ENCODE measurements around the gene PCDHA1. TPM values are rescaled to one million over a fixed set of nuclear protein-coding genes. Genes with fewer than 3 reads are reported as not detected.
A peak's percentile ranks its signal among the peaks of the same experiment; 100 is the strongest.

PCDHA1 gene
- total and polyA plus RNA-seq, 4 donors = not detected

DNA sequence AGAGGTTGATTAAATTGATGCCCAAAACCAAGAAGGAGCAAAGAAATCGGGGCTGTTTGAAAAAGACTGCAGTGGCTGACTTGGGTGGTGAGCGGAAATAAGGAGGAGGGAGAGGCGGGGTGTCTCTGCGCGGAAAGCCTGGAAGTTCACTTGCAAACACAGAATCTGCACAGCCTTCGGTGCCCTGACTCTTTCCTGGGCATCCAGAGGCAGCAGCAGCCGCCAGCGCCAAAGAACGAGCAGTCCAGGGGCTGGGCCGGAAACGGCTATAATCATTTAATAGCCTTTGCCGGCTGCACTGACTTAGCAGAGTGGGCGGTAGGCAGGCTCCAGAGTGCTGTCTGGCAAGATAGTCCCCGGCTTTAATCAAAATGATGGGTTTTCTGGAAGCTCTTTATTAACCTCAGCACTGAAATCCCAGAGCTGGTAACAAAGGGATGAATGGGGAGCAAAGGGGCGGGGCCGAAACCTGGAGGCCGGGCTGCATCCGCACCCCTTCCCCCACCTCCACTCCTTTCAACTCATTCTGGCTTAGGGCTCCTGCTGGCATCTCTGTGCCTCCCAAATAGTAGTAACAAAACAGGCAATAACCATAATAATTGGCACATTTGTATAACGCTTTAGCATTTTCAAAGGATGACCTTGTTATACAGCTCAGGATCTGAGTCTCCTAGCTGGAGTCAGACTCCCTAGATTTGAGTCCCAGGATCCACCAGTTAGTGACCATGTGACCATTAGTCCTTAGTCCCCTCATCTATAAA lies 216.1 kb downstream of the PCDHA1 start:
- intact Hi-C loops (cut with DNase I) = no loop called here
- peak in 1 of 2 donors; percentile 49 for DNase-seq
- no peak overlapping the region for H3K27ac ChIP-seq (ENCODE audit: low read depth in 1 of 2, low read length in 2 of 2)
- 2 to 3% methylated on average over 19 of the region's 19 CpGs for WGBS, 2 donors
- no peaks in the 10 kb centered on the region for H3K27me3 ChIP-seq (ENCODE audit: control insufficient read depth in 1 of 2, insufficient read depth in 2 of 2, low read length in 1 of 2)
- peak; percentile 38 for ATAC-seq (ENCODE audit: low FRiP score)
- H3K4me3 ChIP-seq (ENCODE audit: low read length in 2 of 2) = peak overlapping the region in 1 of 2 donors; percentile 37
- no peaks in the 10 kb centered on the region for H3K9me3 ChIP-seq (ENCODE audit: control insufficient read depth, low read length)
- no peaks in the 10 kb centered on the region for H3K4me1 ChIP-seq (ENCODE audit: control insufficient read depth in 1 of 2, insufficient read depth in 2 of 2, low read length in 2 of 2)
- no peaks in the 10 kb centered on the region for H3K36me3 ChIP-seq (ENCODE audit: control insufficient read depth in 1 of 2, insufficient read depth in 2 of 2, low read length in 1 of 2)

DNA sequence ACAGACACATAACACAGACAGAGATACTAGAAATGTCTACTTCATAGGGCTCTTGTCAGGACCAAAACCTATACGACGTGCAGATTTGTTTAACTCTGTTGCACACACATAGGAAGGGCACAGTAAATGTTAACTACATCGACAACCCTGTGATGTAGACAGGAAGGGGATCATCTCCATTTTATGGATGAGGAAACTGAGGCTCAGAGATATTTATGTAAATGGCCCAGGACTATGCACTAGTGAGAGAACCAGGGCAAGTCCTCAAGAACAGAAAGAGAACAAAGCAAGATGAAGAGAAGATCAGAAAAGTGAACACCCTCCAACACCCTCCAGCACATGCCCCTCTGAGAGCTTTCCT lies 216.6 kb downstream of the PCDHA1 start:
- Histone ChIP-seq H3K4me3 (ENCODE audit: low read length in 2 of 2) (no peak overlapping the region), H3K4me1 (ENCODE audit: control insufficient read depth in 1 of 2, insufficient read depth in 2 of 2, low read length in 2 of 2) (no peaks in the 10 kb centered on the region), H3K27me3 (ENCODE audit: control insufficient read depth in 1 of 2, insufficient read depth in 2 of 2, low read length in 1 of 2) (no peaks in the 10 kb centered on the region), H3K27ac (ENCODE audit: low read depth in 1 of 2, low read length in 2 of 2) (no peak overlapping the region), H3K36me3 (ENCODE audit: control insufficient read depth in 1 of 2, insufficient read depth in 2 of 2, low read length in 1 of 2) (no peaks in the 10 kb centered on the region), H3K9me3 (ENCODE audit: control insufficient read depth, low read length) (no peaks in the 10 kb centered on the region)
- intact Hi-C loops (cut with DNase I) = no loop called here
- no peak for ATAC-seq (ENCODE audit: low FRiP score)
- WGBS, 2 donors = 49 to 50% methylated on average over 3 of the region's 3 CpGs
- DNase-seq = no peak

DNA sequence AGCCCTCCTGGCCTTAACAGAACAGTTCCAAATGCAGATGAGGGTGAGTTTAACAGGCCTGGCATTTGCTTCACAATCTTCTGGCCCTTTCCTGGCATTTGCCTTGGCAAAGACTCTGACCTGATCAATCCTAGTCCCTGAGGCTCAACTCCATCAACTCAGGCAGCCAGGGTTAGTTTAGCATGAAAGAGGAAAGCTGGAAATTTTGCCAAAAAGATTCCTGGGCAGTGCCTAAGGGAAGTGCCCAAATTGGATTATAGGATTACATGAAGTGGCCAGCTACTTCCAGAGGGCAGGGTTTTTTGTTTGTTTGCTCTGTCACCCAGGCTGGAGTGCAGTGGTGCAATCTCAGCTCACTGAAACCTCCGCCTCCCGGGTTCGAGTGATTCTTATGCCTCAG lies 217.1 kb downstream of the PCDHA1 start:
- intact Hi-C loops (cut with DNase I) = no loop called here
- DNase-seq (no peak), ATAC-seq (ENCODE audit: low FRiP score) (no peak)
- Histone ChIP-seq H3K4me3 (ENCODE audit: low read length in 2 of 2) (no peak overlapping the region), H3K27ac (ENCODE audit: low read depth in 1 of 2, low read length in 2 of 2) (no peak overlapping the region), H3K4me1 (ENCODE audit: control insufficient read depth in 1 of 2, insufficient read depth in 2 of 2, low read length in 2 of 2) (no peaks in the 10 kb centered on the region), H3K9me3 (ENCODE audit: control insufficient read depth, low read length) (no peaks in the 10 kb centered on the region), H3K36me3 (ENCODE audit: control insufficient read depth in 1 of 2, insufficient read depth in 2 of 2, low read length in 1 of 2) (no peaks in the 10 kb centered on the region), H3K27me3 (ENCODE audit: control insufficient read depth in 1 of 2, insufficient read depth in 2 of 2, low read length in 1 of 2) (no peaks in the 10 kb centered on the region)
- WGBS, 2 donors = 93 to 98% methylated on average over 3 of the region's 3 CpGs

DNA sequence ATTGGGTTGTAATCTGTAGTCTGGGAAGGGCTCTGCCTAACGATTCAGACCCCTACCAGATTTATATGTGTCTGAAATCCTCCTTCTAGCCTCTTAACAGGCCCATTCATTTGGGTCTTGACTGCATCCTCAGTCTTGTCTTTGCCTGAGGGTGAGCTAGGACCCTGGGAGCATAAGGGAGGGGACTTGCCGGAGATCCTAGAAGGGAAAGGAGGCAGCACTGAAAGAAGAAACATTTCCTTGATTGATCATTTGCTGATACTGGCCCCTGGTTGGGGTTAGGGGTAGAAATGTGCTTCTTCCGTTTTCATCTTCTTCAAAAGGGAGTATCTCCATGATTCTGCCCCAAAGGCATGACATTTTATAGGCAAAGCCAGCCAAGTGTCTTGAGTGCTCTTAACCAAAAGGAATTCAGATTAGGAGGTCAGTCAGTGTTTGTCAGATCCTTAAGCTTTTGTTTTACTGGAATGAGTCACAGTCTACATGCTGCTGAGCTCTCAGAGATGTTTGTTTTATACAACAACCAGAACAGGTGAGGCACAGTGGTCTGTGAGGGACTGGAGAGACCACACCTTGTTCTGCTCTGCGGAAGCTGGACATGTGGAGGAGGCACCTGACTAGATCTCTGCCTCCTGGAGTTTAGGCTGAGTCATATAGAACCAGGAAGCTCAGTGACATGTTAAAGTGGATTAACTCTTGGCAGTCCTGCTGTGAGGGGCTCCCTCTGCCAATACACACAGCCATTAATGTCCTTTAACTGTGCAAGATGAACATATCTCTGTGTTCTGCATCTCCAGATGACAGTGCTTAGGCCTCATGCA lies 218.1 kb downstream of the PCDHA1 start:
- Histone ChIP-seq H3K4me3 (ENCODE audit: low read length in 2 of 2) (no peak overlapping the region), H3K36me3 (ENCODE audit: control insufficient read depth in 1 of 2, insufficient read depth in 2 of 2, low read length in 1 of 2) (no peaks in the 10 kb centered on the region), H3K9me3 (ENCODE audit: control insufficient read depth, low read length) (no peaks in the 10 kb centered on the region), H3K27ac (ENCODE audit: low read depth in 1 of 2, low read length in 2 of 2) (no peak overlapping the region), H3K4me1 (ENCODE audit: control insufficient read depth in 1 of 2, insufficient read depth in 2 of 2, low read length in 2 of 2) (no peaks in the 10 kb centered on the region), H3K27me3 (ENCODE audit: control insufficient read depth in 1 of 2, insufficient read depth in 2 of 2, low read length in 1 of 2) (no peaks in the 10 kb centered on the region)
- WGBS, 2 donors = 26 to 46% methylated on average over 4 of the region's 4 CpGs
- intact Hi-C loops (cut with DNase I) = no loop called here
- DNase-seq (no peak), ATAC-seq (ENCODE audit: low FRiP score) (no peak)

DNA sequence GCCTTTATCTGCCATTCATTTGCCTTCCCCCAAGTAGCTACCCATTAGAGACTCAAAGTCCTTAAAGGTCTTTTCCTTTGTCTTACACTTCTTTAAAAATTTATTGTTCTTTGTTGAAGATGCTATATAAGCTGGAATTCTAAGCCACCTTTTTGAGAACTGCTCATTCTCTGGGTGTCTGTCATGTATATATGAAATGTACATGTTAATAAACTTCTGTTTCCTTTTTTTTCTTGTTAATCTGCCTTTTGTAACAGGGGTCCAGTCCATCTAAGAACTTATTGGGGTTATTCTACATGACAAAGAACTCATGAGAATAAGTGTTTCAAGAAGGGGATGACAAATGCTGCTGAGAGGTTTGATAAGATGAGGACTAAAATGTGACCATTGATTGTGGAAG lies 221.9 kb downstream of the PCDHA1 start:
- Histone ChIP-seq H3K36me3 (ENCODE audit: control insufficient read depth in 1 of 2, insufficient read depth in 2 of 2, low read length in 1 of 2) (no peaks in the 10 kb centered on the region), H3K4me1 (ENCODE audit: control insufficient read depth in 1 of 2, insufficient read depth in 2 of 2, low read length in 2 of 2) (no peaks in the 10 kb centered on the region), H3K9me3 (ENCODE audit: control insufficient read depth, low read length) (no peaks in the 10 kb centered on the region), H3K27ac (ENCODE audit: low read depth in 1 of 2, low read length in 2 of 2) (no peak overlapping the region), H3K27me3 (ENCODE audit: control insufficient read depth in 1 of 2, insufficient read depth in 2 of 2, low read length in 1 of 2) (no peaks in the 10 kb centered on the region), H3K4me3 (ENCODE audit: low read length in 2 of 2) (no peak overlapping the region)
- intact Hi-C loops (cut with DNase I) = no loop called here
- DNase-seq (no peak), ATAC-seq (ENCODE audit: low FRiP score) (no peak)

DNA sequence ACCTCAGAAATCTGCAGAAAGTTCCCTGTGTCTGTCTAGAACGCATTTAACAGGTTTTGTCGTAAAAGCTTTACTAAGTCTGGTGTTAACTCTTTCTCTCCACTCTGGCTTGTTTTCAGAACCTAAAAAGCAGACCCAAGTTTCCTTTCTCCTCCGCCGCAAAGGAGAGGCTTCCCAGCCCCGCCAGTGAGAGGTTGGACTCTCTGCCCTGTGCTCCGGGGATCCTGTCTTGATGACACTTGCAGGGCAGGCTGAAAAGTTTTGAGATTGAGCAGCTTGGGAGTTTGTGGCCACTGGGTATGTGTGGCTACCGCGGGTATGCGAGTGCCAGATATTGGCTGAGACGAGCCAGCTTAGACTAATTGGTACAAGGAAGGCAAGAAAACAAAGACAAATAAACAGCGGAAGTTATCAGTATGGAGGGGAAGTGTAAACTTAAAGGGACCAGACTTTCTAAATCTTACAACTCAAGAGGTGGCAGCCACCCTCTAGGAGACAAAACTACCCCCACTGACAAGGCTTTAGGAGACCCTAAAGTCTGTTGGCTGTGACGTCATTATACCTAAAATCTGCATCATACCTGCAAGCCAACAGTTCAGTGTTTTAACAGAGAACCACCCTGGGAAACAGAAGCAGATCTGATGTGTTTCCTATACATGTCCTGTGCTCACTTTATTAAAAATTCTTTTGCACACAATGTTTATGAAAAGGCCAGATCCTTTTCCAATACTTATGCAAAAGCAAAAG lies 224.3 kb downstream of the PCDHA1 start:
- 37 to 43% methylated on average over 12 of the region's 12 CpGs for WGBS, 2 donors
- intact Hi-C loops (cut with DNase I) = no loop called here
- H3K4me1 ChIP-seq (ENCODE audit: control insufficient read depth in 1 of 2, insufficient read depth in 2 of 2, low read length in 2 of 2) = no peaks in the 10 kb centered on the region
- no peak overlapping the region for H3K27ac ChIP-seq (ENCODE audit: low read depth in 1 of 2, low read length in 2 of 2)
- H3K9me3 ChIP-seq (ENCODE audit: control insufficient read depth, low read length) = no peaks in the 10 kb centered on the region
- DNase-seq = no peak
- no peak overlapping the region for H3K4me3 ChIP-seq (ENCODE audit: low read length in 2 of 2)
- ATAC-seq (ENCODE audit: low FRiP score) = no peak
- H3K27me3 ChIP-seq (ENCODE audit: control insufficient read depth in 1 of 2, insufficient read depth in 2 of 2, low read length in 1 of 2) = no peaks in the 10 kb centered on the region
- no peaks in the 10 kb centered on the region for H3K36me3 ChIP-seq (ENCODE audit: control insufficient read depth in 1 of 2, insufficient read depth in 2 of 2, low read length in 1 of 2)

DNA sequence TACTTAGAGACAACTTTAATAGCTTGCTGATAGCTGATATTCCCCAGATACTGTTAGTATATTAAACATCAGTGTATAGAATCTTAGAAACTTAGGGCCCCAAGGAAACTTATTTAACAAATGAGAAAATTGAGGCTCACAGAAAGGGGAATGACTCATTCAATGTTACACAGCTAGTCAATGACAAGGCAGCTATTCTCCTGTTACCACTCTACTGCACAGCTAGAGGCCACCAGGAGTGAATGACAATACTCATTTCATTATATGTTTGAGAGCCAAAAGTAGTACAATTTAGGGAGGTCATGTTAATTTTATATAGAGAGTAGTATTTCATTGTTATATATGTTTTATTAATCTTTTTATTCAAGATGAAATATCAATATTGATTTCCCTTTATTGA lies 232.0 kb downstream of the PCDHA1 start:
- no peak overlapping the region for H3K4me3 ChIP-seq (ENCODE audit: low read length in 2 of 2)
- H3K27ac ChIP-seq (ENCODE audit: low read depth in 1 of 2, low read length in 2 of 2) = no peak overlapping the region
- intact Hi-C loops (cut with DNase I) = no loop called here
- no peaks in the 10 kb centered on the region for H3K9me3 ChIP-seq (ENCODE audit: control insufficient read depth, low read length)
- no peaks in the 10 kb centered on the region for H3K27me3 ChIP-seq (ENCODE audit: control insufficient read depth in 1 of 2, insufficient read depth in 2 of 2, low read length in 1 of 2)
- DNase-seq (no peak), ATAC-seq (ENCODE audit: low FRiP score) (no peak)
- H3K36me3 ChIP-seq (ENCODE audit: control insufficient read depth in 1 of 2, insufficient read depth in 2 of 2, low read length in 1 of 2) = no peaks in the 10 kb centered on the region
- H3K4me1 ChIP-seq (ENCODE audit: control insufficient read depth in 1 of 2, insufficient read depth in 2 of 2, low read length in 2 of 2) = no peaks in the 10 kb centered on the region

DNA sequence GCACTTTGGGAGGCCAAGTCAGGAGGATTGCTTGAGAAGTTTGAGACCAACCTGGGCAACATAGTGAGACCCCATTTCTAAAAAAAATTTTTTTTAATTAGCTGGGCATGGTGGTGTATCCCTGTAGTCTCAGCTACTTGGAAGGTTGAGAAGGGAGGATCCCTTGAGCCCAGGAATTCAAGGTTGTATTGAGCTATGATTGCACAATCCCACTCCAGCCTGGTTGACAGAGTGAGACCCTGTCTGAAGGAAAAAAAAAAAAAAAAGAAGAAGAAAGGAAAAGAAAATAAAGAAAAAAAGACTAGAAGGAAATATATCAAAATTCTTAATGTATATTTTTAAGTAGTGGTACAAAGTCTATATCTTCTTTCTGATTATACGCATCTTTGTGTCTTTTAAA lies 236.4 kb downstream of the PCDHA1 start:
- ATAC-seq (ENCODE audit: low FRiP score) (no peak), DNase-seq (no peak)
- Histone ChIP-seq H3K27me3 (ENCODE audit: control insufficient read depth in 1 of 2, insufficient read depth in 2 of 2, low read length in 1 of 2) (peaks cover 0 to 2% of the 10 kb centered on the region in 2 donors), H3K9me3 (ENCODE audit: control insufficient read depth, low read length) (no peaks in the 10 kb centered on the region), H3K27ac (ENCODE audit: low read depth in 1 of 2, low read length in 2 of 2) (no peak overlapping the region), H3K4me1 (ENCODE audit: control insufficient read depth in 1 of 2, insufficient read depth in 2 of 2, low read length in 2 of 2) (no peaks in the 10 kb centered on the region), H3K36me3 (ENCODE audit: control insufficient read depth in 1 of 2, insufficient read depth in 2 of 2, low read length in 1 of 2) (no peaks in the 10 kb centered on the region), H3K4me3 (ENCODE audit: low read length in 2 of 2) (no peak overlapping the region)
- intact Hi-C loops (cut with DNase I) = no loop called here
- 97 to 99% methylated on average over 1 of the region's 1 CpG for WGBS, 2 donors
